Lung (tissue), 12 donors: ENCODE measurements around the gene AQP11. TPM values are rescaled to one million over a fixed set of nuclear protein-coding genes. Genes with fewer than 3 reads are reported as not detected.
A peak's percentile ranks its signal among the peaks of the same experiment; 100 is the strongest.
"Not testable (repeated sequence)": the region's sequence is repeated elsewhere in the genome, so short reads cannot be mapped to it uniquely, and the experiment has no call there.

Source experiments
- ATAC-seq: fragments of 200-7000 bp; cut with Tn5 transposase; one replicate; pipeline ENCODE4 v1.9.1; 2020; ENCODE audit warnings: moderate number of reproducible peaks; ENCODE audit not compliant: insufficient read depth, low FRiP score
- DNase-seq, 3 donors: peaks; one replicate each; pipeline ENCODE4 v3.0.0-alpha.2; 2013 to 2017
- H3K27ac ChIP-seq, 2 donors: one replicate each; pipeline ENCODE4 v1.5.1; 2013; ENCODE audit warnings: mild to moderate bottlenecking in 2 of 2, moderate library complexity in 2 of 2, control low read depth in 1 of 2, inconsistent platforms in 1 of 2, low read depth in 1 of 2, low read length in 1 of 2
- H3K27me3 ChIP-seq, 3 donors: one replicate each; pipeline ENCODE4 v1.5.1; 2013; ENCODE audit warnings: low read length in 2 of 3; ENCODE audit not compliant: control insufficient read depth in 3 of 3, insufficient read depth in 3 of 3
- H3K36me3 ChIP-seq, 4 donors: one replicate each; pipeline ENCODE4 v1.5.1; 2013; ENCODE audit warnings: low read length in 4 of 4, mild to moderate bottlenecking in 1 of 4, moderate library complexity in 1 of 4; ENCODE audit not compliant: control insufficient read depth in 4 of 4, insufficient read depth in 4 of 4
- H3K4me1 ChIP-seq, 5 donors: one replicate each; pipeline ENCODE4 v1.5.1; 2013; ENCODE audit warnings: low read length in 5 of 5, mild to moderate bottlenecking in 2 of 5, moderate library complexity in 1 of 5; ENCODE audit not compliant: control insufficient read depth in 5 of 5, insufficient read depth in 5 of 5
- H3K4me3 ChIP-seq: one replicate; pipeline ENCODE4 v1.5.1; 2013; ENCODE audit warnings: mild to moderate bottlenecking, control low read depth, moderate library complexity
- H3K9ac ChIP-seq, 2 donors: one replicate each; pipeline ENCODE4 v1.5.1; 2013; ENCODE audit warnings: low read length in 2 of 2, control low read depth in 1 of 2; ENCODE audit not compliant: insufficient read depth in 1 of 2
- H3K9me3 ChIP-seq, 4 donors: one replicate each; pipeline ENCODE4 v1.5.1; 2013; ENCODE audit warnings: low read length in 3 of 4, mild to moderate bottlenecking in 1 of 4, moderate library complexity in 1 of 4; ENCODE audit not compliant: control insufficient read depth in 4 of 4, insufficient read depth in 3 of 4
- WGBS, 2 donors: extraction: QIAGEN DNeasy Blood & Tissue Kit; methylation state at CpG; one replicate each; pipeline ENCODE4 v1.1.7; 2013; 5-methylcytosine and 5-hydroxymethylcytosine counted together
- polyA plus RNA-seq, 2 donors: library from polyadenylated mRNA; stranded (reverse); fragments of 200-250 nt; gene quantifications; one replicate each; pipeline ENCODE4 v1.2.1, GENCODE V29; 2013
- total RNA-seq, 2 donors: library from RNA; depleted of rRNA in 1 of 2; stranded (reverse); fragments of >200 nt in 1 of 2; gene quantifications; one replicate each; pipeline ENCODE4 v1.2.1, GENCODE V29; 2014 to 2021
- TF ChIP-seq, protein P1 (sequence below): IDR thresholded peaks from 2 replicates; pipeline ENCODE4 v1.5.1; 2012; ENCODE audit warnings: mild to moderate bottlenecking; ENCODE audit errors: control extremely low read depth, extremely low read depth
- donor health status: control.
- donor health status: control.
- donor health status: Bipolar disorder and iron deficiency.
- donor health status: healthy.
- donor health status: DM: yes; HTN: yes; CAD: no.

The AQP11 gene
- total and polyA plus RNA-seq, 4 donors: 0.17 to 0.74 (median 0.40) TPM

GRCh38 chr11:77568306-77568705, 21.4 kb upstream of the AQP11 start:
- Histone ChIP-seq H3K27me3 (no peaks in the 10 kb centered on the region), H3K27ac (no peak overlapping the region), H3K9me3 (no peaks in the 10 kb centered on the region), H3K36me3 (no peaks in the 10 kb centered on the region), H3K9ac (no peak overlapping the region), H3K4me3 (no peak overlapping the region), H3K4me1 (peaks cover 0 to 7% (median 0%) of the 10 kb centered on the region in 5 donors)
- 84 to 92% methylated on average over 4 of the region's 4 CpGs for WGBS, 2 donors
- no peak for ATAC-seq
- DNase-seq: no peak
- TF ChIP-seq, protein P1, sequence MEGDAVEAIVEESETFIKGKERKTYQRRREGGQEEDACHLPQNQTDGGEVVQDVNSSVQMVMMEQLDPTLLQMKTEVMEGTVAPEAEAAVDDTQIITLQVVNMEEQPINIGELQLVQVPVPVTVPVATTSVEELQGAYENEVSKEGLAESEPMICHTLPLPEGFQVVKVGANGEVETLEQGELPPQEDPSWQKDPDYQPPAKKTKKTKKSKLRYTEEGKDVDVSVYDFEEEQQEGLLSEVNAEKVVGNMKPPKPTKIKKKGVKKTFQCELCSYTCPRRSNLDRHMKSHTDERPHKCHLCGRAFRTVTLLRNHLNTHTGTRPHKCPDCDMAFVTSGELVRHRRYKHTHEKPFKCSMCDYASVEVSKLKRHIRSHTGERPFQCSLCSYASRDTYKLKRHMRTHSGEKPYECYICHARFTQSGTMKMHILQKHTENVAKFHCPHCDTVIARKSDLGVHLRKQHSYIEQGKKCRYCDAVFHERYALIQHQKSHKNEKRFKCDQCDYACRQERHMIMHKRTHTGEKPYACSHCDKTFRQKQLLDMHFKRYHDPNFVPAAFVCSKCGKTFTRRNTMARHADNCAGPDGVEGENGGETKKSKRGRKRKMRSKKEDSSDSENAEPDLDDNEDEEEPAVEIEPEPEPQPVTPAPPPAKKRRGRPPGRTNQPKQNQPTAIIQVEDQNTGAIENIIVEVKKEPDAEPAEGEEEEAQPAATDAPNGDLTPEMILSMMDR: no peak

GRCh38 chr11:77568916-77569675, 20.7 kb upstream of the AQP11 start:
- no peaks in the 10 kb centered on the region for H3K36me3 ChIP-seq
- H3K27me3 ChIP-seq: no peaks in the 10 kb centered on the region
- ATAC-seq: no peak
- H3K4me3 ChIP-seq: no peak overlapping the region
- no peak overlapping the region for H3K27ac ChIP-seq
- peaks cover 0 to 7% (median 0%) of the 10 kb centered on the region in 5 donors for H3K4me1 ChIP-seq
- no peak overlapping the region for H3K9ac ChIP-seq
- TF ChIP-seq, protein P1: no peak
- no peaks in the 10 kb centered on the region for H3K9me3 ChIP-seq
- no peak for DNase-seq
- WGBS, 2 donors: 83 to 85% methylated on average over 3 of the region's 3 CpGs

GRCh38 chr11:77569676-77570070, 20.1 kb upstream of the AQP11 start:
- H3K36me3 ChIP-seq: no peaks in the 10 kb centered on the region
- H3K9me3 ChIP-seq: no peaks in the 10 kb centered on the region
- H3K27me3 ChIP-seq: no peaks in the 10 kb centered on the region
- 87 to 88% methylated on average over 2 of the region's 2 CpGs for WGBS, 2 donors
- no peak overlapping the region for H3K9ac ChIP-seq
- no peak overlapping the region for H3K4me3 ChIP-seq
- peaks cover 0 to 7% (median 0%) of the 10 kb centered on the region in 5 donors for H3K4me1 ChIP-seq
- ATAC-seq (no peak), DNase-seq (no peak)
- no peak overlapping the region for H3K27ac ChIP-seq
- TF ChIP-seq, protein P1: no peak

GRCh38 chr11:77570896-77571295, 18.9 kb upstream of the AQP11 start:
- H3K36me3 ChIP-seq, H3K9ac ChIP-seq, H3K27ac ChIP-seq, H3K4me1 ChIP-seq, H3K4me3 ChIP-seq, H3K9me3 ChIP-seq, ATAC-seq, H3K27me3 ChIP-seq: not testable (repeated sequence)
- DNase-seq: peak in 2 of 3 donors; percentile 19 to 30
- 23 to 62% methylated on average over 1 of the region's 1 CpG for WGBS, 2 donors

- H3K4me3 ChIP-seq, DNase-seq, H3K9ac ChIP-seq, H3K9me3 ChIP-seq, H3K27me3 ChIP-seq, ATAC-seq, H3K27ac ChIP-seq, H3K36me3 ChIP-seq, H3K4me1 ChIP-seq: not testable (repeated sequence)
- 14 to 58% methylated on average over 1 of the region's 1 CpG for WGBS, 2 donors
Observed at GRCh38 chr11:77575428-77575827, 14.3 kb upstream of the AQP11 start.
